Dedifferentiated amniotic fluid mesenchymal stem cell (primary cell): ENCODE measurements around the gene AGRN.
"Not testable (repeated sequence)": the region's sequence is repeated elsewhere in the genome, so short reads cannot be mapped to it uniquely, and the experiment has no call there.

ENCODE experiments used
- DNase-seq: peaks from one replicate; pipeline ENCODE4 v3.0.0-alpha.2; 2016; ENCODE audit errors: extremely low spot score

AGRN gene

DNA sequence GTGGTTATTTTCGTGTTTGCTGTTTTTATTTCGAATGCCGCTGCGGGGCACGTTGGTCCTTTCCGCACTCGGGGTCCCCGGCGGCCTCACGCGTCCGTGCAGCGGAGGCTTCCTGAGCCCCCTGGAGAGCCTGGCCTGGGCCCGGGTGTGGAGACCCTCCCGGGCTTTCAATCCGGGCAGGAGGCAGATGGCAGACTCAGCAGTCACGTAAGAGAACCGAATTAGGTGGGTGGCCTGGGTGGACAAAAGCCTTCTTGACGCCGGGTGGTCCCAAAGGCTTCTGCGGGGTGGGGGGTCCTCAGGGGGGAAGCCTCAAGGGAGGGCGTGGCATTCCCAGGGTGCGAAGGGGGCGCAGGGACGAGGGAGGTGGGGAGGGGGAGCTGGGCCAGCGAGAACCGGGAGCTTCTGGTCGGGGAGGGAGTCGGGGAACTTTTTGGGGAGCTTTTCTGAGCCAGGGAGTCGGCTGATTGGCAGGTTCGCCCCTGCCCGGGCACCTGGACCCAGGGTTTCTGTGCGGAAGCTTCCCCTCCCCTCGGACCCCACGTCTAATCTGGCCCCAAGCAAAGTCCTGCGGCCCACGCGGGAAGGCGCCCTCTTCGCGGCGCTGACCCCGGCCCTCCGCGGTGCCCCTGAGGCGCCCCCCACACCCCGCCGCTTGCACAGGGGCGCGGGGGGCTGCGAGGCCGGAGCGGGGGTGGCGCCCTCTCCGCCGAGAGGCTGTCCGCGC is 18.7 kb upstream of the AGRN start:
- DNase-seq: no peak

- DNase-seq: no peak
Observed at GRCh38 chr1:1003618-1004419, 16.1 kb upstream of the AGRN start.

GRCh38 chr1:1004420-1004779 is 15.5 kb upstream of the AGRN start:
- DNase-seq: no peak

- no peak for DNase-seq
Observed at GRCh38 chr1:1004780-1005697, 14.9 kb upstream of the AGRN start.

GRCh38 chr1:1005774-1006304 is 14.1 kb upstream of the AGRN start:
- DNase-seq: no peak

GRCh38 chr1:1006305-1007159 is 13.4 kb upstream of the AGRN start:
- no peak for DNase-seq

DNA sequence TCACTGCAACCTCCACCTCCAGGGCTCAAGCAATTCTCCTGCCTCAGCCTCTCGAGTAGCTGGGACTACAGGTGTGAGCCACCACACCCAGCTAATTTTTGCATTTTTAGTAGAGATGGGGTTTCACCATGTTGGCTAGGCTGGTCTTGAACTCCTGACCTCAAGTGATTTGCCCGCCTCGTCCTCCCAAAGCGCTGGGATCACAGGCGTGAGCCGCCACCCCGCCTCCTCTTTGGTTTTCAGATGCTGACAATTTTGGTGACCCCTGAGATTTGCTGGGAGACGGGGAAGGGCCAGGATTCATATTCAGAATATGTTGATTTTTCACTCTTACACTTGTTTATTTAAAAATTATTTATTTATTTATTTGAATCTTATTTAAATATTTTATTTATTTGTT is 9.8 kb upstream of the AGRN start:
- DNase-seq: not testable (repeated sequence)

DNA sequence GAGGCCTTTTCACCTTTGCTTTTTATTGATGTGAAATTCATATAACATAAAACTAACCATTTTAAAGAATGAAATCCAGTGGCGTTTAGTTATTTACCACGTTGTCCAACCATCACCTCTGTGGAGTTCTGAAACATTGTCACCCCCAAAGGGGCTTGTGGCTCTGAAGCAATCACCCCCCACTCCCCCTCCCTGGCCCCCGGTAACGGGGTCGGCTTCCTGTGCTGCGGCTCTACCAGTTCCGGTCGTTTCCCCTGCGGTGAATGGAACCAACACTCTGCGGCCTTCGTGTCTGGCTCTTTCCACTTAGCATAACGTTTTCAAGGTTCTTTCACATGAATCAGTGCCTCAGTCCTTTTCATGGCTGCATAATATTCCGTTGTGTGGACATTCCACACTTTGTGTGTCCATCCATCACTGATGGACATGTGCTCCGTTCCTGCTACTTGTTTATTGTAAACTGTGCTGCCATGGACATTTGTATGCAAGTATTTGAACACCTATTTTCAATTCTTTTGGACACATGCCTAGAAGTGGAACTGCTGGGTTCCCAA is 8.4 kb upstream of the AGRN start:
- no peak for DNase-seq

GRCh38 chr1:1012736-1013104 is 7.2 kb upstream of the AGRN start:
- not testable (repeated sequence) for DNase-seq

DNA sequence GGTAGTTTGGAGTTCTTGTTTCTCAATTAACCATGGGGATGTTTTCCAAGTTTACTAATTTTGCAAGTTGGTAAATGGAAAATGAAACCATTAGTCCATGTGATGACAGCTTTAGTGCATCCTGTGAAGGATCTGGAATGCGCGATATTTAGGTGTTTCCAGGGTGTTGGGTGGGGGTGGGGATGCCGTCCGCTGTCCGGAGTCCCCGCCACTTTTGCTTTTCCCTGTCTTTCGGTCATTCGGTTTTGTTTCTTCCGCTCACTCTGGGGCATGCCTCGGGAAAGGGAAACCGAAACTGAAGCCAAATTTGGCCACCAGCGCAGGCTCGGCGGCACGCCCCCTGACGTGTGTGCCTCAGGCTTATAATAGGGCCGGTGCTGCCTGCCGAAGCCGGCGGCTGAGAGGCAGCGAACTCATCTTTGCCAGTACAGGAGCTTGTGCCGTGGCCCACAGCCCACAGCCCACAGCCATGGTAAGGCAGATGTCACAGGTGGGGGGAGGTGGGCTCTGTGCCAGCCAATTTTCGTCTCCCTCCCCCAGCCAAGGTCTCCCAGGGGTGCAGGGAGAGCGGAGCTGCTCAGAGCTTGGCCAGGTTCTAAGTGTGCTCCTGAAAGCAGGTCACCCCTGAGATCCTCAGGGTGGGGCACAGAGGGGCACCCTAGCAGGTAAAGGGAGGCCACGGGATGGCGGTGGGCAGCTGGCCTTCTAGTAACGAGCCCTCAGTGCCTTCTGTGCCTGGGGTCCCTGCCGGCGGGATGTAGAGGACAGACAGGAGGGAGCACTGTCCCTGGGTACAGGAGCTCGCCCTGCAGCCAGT is 6.6 kb upstream of the AGRN start, which contains the start of gene ISG15:
TSS of gene ISG15 (plus strand) at position 393 of the 817 bp plus-strand sequence. CDS start at position 470, 77 bp downstream.
- peak; percentile 83 for DNase-seq

GRCh38 chr1:1013922-1014648 is 5.8 kb upstream of the AGRN start:
- no peak for DNase-seq

DNA sequence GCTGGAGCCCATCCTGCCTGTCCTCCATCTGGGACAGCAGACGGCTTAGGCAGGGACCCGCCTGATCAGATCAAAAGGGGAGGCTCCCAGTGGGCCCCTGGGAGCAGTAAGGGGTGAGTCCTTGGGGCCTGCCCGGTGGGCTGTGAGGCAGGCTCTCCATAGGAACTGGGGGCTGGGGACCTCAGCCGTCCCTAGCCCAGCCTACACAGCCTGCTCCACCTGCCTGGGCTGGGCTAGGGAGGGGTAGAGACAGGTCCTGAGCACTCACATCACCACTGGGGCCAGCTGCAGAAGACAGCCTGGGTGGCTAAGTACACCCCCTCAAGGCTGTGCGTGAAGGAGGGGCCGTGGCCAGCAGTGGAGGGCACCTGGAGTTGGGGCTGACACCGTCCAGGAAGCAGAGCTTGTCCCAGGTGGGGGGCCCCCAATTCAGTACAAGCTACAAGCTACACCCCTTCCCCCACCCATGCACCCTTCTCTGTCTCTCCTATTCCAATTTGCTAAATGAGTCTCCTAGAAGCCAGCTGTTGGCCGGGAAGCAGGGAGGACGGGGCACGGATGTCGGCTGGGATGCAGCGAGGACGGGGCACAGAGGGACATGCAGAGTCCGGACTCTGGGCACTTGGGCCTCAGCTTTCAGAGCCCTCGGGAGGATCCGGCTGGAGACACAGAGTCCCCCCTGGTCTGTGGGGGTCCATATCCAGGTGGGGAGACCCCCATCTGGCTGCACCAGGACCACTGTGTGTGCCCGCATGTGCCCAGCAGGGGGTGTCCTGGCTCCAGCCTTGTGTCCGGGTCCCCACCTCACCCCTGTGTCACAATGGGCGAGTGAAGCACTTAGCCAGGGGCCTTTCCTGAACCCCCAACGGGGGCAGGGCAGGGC is 4.9 kb upstream of the AGRN start:
- no peak for DNase-seq

DNA sequence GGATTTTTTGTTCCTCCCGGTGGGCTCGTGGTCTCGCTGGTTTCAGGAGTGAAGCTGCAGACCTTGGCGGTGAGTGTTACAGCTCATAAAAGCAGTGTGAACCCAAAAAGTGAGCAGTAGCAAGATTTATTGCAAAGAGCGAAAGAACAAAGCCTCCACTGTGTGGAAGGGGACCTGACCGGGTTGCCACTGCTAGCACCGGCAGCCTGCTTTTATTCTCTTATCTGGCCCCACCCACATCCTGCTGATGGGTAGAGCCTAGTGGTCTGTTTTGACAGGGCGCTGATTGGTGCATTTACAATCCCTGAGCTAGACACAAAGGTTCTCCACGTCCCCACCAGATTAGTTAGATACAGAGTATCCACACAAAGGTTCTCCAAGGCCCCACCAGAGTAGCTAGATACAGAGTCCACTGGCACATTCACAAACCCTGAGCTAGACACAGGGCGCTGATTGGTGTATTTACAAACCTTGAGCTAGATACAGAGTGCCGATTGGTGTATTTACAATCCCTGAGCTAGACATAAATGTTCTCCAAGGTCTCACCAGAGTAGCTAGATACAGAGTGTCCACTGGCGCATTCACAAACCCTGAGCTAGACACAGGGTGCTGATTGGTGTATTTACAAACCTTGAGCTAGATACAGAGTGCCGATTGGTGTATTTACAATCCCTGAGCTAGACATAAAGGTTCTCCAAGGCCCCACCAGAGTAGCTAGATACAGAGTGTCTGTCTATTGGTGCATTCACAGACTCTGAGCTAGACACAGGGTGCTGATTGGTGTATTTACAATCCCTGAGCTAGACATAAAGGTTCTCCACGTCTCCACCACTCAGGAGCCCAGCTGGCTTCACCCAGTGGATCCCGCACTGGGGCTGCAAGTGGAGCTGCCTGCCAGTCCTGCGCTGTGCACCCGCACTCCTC is 2.3 kb upstream of the AGRN start:
- not testable (repeated sequence) for DNase-seq

GRCh38 chr1:1018321-1018685 is 1.6 kb upstream of the AGRN start:
- not testable (repeated sequence) for DNase-seq

GRCh38 chr1:1019122-1019999 is 559 bp upstream of the AGRN start:
- DNase-seq: peak; percentile 69

GRCh38 chr1:1020415-1021009 is 592 bp downstream of the AGRN start:
- DNase-seq: no peak
